NCI-H2081 (cell line): ENCODE data around the gene GRIN2A.

Experiments used
- DNase-seq, 2 experiments: peaks; one replicate each; lab custom pipeline; 2025; lab: John Stamatoyannopoulos, UW

The GRIN2A gene

GRCh38 chr16:9965079-9965478 lies 217.1 kb downstream of the GRIN2A start:
- no peak for DNase-seq

- no peak for DNase-seq
Measured at GRCh38 chr16:9964426-9964825, 217.8 kb downstream of the GRIN2A start.

- no peak for DNase-seq
Measured at GRCh38 chr16:9957433-9957832, 224.8 kb downstream of the GRIN2A start.

DNA sequence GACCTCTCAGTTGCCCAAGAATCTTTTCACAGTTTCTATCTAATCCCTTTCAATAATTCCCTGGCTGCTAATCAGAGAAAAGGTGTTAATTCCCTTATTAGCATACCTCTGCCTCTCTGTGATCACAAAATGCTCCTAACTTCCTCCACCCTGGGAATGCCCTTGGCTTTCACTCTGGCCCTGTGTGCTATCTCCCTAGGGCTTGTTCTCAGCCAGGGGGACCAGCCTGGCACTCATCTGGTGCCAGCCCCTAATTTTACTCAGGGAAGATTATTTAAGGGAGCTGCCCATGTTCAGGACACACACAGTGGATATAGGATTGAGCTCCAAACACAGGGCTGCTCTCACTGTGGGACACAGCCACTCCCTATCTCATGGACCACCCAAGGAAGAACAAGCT lies 225.2 kb downstream of the GRIN2A start:
- DNase-seq: no peak

- DNase-seq: no peak
Measured at GRCh38 chr16:9955677-9956076, 226.6 kb downstream of the GRIN2A start.

GRCh38 chr16:9953908-9954570 lies 228.2 kb downstream of the GRIN2A start:
- DNase-seq: no peak

GRCh38 chr16:9950658-9951057 lies 231.6 kb downstream of the GRIN2A start:
- DNase-seq: no peak

DNA sequence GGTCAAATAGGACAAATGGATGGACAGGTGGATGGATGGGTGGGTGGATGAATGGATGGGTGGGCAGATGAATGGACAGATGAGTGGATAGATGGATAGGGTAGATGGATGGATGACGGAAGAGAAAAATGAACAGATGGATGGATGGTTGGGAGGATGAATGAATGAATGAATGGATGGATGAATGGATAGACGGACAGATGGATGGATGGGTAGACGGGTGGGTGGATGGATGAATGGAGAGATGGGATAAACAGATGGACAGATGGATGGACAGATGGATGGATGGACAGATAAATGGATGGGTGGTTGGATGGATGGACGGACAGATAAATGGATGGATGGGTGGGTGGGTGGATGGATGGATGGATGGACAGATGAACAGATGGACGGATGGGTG lies 232.8 kb downstream of the GRIN2A start:
- DNase-seq: no peak

GRCh38 chr16:9948933-9949332 lies 233.3 kb downstream of the GRIN2A start:
- DNase-seq: no peak

GRCh38 chr16:9946022-9946720 lies 236.1 kb downstream of the GRIN2A start:
- DNase-seq: no peak

DNA sequence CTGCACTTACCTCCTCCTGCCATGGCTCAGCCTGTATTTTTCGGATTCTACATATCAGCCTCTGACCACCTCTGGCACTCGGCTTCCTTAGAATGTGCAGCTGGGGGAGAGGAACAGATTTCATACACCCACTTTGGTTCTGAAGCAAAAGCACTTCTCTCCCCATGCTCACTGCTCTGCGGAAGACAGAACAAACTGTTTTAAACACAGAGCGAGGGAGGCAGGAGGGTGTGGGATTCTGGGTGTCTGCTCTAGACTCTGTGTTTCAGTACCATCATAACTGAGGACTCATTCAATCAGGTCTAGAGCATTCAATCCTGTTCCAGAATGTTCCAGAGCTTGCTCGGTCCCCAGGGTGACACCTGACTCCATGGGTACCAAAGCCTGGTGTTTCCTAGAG lies 239.1 kb downstream of the GRIN2A start:
- DNase-seq: no peak

GRCh38 chr16:9941245-9941644 lies 241.0 kb downstream of the GRIN2A start:
- DNase-seq: no peak

- no peak for DNase-seq
Measured at GRCh38 chr16:9934723-9935508, 247.3 kb downstream of the GRIN2A start.

- no peak for DNase-seq
Measured at GRCh38 chr16:9932919-9933653, 249.1 kb downstream of the GRIN2A start.

GRCh38 chr16:9932000-9932399 lies 250.2 kb downstream of the GRIN2A start:
- DNase-seq: no peak

GRCh38 chr16:9929836-9930235 lies 252.4 kb downstream of the GRIN2A start:
- DNase-seq: no peak

DNA sequence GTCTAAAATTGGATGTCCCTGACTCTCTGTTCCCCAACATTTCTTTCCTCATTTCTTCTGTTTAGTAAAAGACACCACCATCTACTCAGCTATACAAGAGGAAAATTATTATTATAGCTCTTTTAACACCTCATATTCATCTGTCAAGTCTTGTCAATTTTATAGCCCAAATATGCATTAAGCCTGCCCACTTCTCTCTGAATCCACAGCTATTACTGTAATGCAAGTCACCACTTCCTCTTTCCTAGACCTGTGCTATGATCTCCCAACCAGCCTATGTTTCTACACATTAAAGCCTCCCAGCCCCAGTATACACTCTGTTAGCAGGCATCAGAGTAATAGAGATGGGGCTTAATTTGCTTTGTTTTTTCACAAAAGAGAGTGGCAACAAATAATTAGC lies 252.9 kb downstream of the GRIN2A start:
- no peak for DNase-seq

DNA sequence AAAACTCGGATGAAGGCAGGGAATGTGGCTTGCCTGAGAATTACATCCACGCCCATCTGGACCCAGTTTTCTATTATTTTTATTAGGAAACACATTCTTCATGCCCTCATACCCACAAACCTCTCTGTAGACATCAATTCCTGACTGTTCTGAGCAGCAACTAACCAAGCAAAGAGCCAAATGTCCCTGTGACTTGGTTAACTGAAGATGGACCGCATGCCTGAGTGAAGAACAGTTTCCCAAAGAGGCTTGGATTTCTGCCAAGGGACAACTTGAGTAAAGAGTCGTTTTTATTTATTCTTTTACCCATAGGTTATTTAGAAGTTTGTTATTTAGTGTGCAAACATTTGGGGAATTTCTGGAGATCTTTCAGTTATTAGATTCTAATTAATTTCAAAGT lies 259.8 kb downstream of the GRIN2A start:
- DNase-seq: no peak

DNA sequence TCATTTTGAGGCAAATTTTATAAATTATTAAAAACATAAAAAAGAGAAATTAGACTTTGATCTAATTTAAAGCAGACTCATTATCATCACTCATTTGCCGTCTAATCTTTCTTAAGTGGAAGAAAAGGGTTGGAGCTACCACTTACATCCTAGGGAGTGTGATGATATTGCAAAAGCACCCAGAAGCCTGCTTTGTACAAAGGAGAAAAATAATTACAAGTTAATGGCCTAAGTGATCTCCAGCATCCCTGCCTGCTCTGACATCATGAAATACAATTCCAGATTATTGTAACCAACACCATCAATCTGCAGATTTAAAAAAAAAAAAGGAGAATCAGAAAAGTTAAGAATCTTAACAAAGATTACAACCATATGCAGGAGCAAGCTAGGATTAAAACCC lies 260.2 kb downstream of the GRIN2A start:
- no peak for DNase-seq

DNA sequence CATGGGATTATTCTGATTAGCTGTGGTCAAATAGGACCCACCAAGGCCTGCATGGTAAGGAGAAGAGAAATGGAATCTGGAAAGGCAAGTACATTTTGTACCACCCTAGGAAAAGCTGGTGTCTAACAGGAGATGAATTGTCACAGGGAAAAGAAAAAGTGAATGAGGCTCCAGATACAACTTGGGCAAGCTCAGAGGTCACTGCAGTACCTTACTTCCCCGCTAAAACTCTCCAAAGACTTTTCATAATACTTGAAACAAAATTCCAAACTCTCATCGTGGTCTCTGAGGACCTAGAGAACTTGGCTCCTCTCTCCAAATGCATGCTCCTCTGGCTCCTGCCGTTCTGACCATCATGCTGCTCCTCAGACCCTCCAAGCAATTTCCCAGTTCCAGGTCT lies 262.8 kb downstream of the GRIN2A start:
- no peak for DNase-seq

- DNase-seq: no peak
Measured at GRCh38 chr16:9917691-9918090, 264.5 kb downstream of the GRIN2A start.

DNA sequence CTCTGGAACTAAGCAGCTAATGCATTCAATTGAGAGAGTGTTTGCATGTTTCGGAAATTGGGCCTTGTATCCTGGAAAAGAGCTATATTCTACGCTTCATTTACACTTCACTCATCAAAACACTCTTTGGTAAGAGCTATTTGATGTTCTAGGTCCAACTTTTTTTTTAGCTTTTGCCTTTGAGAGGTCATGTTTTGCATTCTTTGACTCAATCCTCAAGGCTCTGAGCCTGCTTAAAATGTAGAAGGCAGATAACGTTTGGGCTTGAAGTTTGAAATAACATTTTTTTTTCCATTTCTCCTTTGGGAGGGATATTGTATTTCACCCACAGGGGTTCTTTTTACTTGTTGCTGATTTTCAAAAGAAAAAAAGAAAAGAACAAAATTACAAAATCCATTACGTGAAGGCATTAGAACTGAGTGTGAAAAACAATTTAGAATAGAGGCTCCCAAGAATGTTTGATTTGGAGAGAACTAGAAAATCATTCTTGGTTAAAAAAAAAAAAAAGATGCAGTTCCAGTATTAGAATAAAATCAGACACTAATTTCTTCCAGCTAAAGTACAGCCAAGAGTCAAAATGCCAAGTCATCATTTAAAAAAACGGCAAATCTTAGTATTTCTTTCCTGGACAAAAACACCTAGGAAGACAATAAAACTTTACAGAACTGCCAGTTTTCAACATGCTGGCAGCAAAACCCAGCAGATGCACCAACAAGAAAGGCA lies 268.5 kb downstream of the GRIN2A start:
- DNase-seq: no peak
